OCI-LY3 (cell line): ENCODE results near the gene COL4A1.

ENCODE experiments used
- CTCF ChIP-seq: fragments of 200-600, 300-600 bp; sonication (generic); IDR thresholded peaks from 2 replicates; pipeline ENCODE4 v1.5.1; 2014; ENCODE audit warnings: antibody characterized with exemption, low read length, low read depth
- EZH2phosphoT487 ChIP-seq: fragments of 200-600 bp; shearing (Covaris generic); IDR thresholded peaks from 2 replicates; pipeline ENCODE4 v1.6.1; 2018; ENCODE audit warnings: antibody characterized with exemption, mixed run types, low read depth

GRCh38 chr13:110162866-110163658 lies 143.9 kb downstream of the COL4A1 start:
- TF ChIP-seq CTCF (no peak), EZH2phosphoT487 (no peak)
